GM13976 (cell line): ENCODE measurements around the gene ST13.
"Not testable (repeated sequence)": the region's sequence is repeated elsewhere in the genome, so short reads cannot be mapped to it uniquely, and the experiment has no call there.

ENCODE experiments used
- DNase-seq: peaks from one replicate; pipeline ENCODE4 v3.0.0; 2012; ENCODE audit warnings: low spot score
- in situ Hi-C: fragments of 300-500 bp; cut with MboI; formaldehyde crosslinking; loops from one replicate; pipeline ENCODE4 v1.12.0; 2022; ENCODE audit warnings: low sequenced_read_pairs, mixed read lengths, inconsistent platforms; ENCODE audit not compliant: unreplicated experiment
- TF ChIP-seq, protein P1 (sequence below): IDR thresholded peaks from 2 replicates; pipeline ENCODE4 v1.5.1; 2012; ENCODE audit warnings: borderline replicate concordance, mild to moderate bottlenecking; ENCODE audit not compliant: insufficient read depth; ENCODE audit errors: extremely low read depth, missing control alignments, control extremely low read depth

ST13 gene

DNA sequence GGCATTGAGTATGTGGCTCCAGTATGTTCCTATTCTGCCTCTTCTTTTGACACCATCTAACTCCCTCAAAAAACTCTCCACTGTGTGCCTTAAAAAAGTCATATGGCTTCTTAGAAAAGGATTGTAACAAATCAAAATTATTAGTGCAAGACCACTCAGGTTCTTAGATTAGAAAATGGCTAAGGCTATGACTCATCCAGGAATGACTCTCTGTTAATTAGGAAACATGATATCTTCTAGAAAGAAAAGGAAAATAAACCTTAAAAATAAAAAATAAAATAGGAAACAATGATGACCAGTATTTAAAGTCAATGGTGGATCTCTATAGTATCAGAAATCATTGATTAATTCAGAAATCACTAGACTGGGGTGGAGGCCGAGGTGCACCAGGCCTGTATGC lies 59.0 kb downstream of the ST13 start:
- TF ChIP-seq, protein P1, sequence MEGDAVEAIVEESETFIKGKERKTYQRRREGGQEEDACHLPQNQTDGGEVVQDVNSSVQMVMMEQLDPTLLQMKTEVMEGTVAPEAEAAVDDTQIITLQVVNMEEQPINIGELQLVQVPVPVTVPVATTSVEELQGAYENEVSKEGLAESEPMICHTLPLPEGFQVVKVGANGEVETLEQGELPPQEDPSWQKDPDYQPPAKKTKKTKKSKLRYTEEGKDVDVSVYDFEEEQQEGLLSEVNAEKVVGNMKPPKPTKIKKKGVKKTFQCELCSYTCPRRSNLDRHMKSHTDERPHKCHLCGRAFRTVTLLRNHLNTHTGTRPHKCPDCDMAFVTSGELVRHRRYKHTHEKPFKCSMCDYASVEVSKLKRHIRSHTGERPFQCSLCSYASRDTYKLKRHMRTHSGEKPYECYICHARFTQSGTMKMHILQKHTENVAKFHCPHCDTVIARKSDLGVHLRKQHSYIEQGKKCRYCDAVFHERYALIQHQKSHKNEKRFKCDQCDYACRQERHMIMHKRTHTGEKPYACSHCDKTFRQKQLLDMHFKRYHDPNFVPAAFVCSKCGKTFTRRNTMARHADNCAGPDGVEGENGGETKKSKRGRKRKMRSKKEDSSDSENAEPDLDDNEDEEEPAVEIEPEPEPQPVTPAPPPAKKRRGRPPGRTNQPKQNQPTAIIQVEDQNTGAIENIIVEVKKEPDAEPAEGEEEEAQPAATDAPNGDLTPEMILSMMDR: no peak
- no peak for DNase-seq
- in situ Hi-C loops: no loop called here

DNA sequence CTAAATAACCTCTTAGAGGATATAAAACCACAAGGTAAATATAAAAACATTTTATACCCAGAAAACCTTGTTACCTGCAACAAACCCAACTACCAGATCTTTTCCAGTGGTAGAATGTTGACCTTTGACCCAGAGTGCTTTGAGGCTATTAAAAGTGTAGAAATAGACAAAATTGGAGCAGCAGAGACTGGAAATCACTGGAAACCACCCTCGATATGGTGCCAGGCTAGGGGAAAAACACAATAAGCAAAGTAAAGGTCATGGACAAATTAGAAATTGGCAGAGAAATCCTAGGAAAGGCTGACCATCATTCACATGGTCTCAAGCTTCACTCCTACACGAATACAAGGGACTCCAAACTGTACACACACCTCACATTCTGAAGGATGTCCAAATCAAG lies 64.0 kb downstream of the ST13 start:
- TF ChIP-seq, protein P1: no peak
- in situ Hi-C loops: no loop called here

DNA sequence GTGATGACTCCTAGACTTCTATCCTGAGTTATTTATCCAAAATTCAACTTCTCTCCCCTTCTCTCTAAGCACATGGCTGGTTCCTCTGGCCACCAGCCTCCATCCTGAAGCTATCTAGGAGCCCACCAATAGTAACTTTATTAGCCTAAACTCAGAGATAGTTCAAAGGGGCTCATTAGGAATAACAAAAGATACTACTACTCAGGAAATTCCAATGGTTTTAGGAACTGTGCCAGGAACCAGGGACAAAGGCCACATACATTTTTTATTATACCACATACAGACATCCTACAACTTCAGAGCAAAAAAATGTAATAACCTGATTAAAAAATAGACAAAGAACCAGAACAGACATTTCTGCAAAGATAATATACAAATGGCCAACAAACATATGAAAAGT lies 65.2 kb downstream of the ST13 start:
- TF ChIP-seq, protein P1: no peak
- in situ Hi-C loops: no loop called here
- DNase-seq: no peak

More for the DNA sequence above, 64.0 kb downstream of the ST13 start:
- DNase-seq: no peak

DNA sequence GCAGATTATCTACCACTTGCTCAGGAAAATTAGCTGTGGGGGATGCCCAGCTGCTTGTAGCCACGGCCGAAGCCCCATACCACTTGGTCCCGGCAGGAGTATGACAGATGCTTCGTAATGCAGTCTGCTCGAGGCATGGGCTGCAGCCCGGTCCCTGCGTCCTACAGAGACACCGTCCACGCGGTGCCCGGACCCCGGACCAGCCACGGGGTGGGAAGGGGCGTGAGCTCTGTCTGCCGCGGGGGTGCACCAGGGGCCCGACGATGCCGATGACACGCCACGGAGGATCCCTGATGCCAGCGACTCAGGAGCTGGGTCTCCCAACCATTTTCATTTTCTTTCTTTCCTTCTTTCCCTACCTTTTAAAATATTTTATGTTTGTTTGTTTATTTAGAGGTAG lies 67.3 kb downstream of the ST13 start:
- in situ Hi-C loops: no loop called here
- no peak for DNase-seq
- TF ChIP-seq, protein P1: no peak

DNA sequence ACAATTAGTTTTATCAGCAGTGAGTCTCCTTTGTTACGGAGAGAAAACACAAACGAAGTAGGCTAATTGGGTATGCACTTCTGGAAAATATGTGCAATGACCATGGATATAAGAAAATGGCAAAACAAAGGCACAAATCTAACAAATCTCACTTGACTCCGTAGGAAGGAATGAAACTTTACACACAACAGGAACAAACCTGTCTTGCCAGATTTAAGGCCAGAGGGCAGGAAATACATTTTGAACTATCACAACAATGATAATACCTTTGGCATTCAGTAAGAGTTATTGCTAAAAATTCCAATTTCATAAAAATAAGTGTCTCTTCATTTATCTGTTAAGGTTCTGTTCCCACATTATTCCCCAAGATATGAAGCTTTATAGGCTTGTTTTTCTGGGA lies 73.9 kb downstream of the ST13 start:
- TF ChIP-seq, protein P1: no peak
- no peak for DNase-seq
- in situ Hi-C loops: no loop called here

DNA sequence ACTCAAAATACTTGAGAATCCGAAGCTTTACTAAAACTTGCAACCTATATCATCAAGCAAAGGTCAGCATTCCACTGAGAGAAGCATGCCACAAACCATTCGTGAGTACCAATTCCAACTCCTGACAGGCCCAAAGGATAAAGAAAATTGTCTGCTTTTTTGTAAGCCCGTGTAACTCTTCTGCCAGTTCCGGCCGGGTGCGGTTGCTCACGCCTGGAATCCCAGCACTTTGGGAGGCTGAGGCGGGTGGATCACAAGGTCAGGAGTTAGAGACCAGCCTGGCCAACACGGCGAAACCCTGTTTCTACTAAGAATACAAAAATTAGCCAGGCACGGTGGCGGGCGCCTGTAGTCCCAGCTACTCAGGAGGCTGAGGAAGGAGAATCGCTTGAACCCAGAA lies 74.7 kb downstream of the ST13 start:
- in situ Hi-C loops, DNase-seq: not testable (repeated sequence)
